ENCODE data around the gene FABP2.
"Not testable (repeated sequence)": the region's sequence is repeated elsewhere in the genome, so short reads cannot be mapped to it uniquely, and the experiment has no call there.

Gene FABP2

DNA sequence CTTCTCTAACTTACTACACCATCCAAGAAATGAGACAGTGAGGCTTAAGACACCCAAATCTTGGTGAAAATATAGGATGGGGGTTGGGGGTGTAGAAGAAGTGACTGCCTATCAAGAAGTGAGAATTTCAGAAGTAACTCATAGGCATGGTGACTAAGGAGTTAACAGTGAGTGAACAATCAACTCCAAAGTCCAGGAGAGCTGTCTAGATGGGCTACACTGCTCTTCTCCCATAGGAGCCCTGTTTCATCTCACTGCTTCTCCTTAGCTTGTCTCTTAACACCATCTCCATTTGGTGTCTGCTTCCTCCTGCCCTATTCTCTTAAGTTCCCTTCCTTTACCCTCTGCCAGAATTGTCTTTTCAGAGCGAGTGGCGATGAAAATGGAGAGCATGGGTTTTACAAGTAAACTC, 22.7 kb downstream of the FABP2 start:
- H3K36me3 ChIP-seq (ENCODE audit: control insufficient read depth in 1 of 2, insufficient read depth in 2 of 2, low read length in 2 of 2) = peaks cover 4 to 8% of the 10 kb centered on the region in 2 donors
- peak overlapping the region; percentile 98 to 100 for H3K4me3 ChIP-seq (ENCODE audit: low read depth in 1 of 2, low read length in 2 of 2)
- H3K9me3 ChIP-seq (ENCODE audit: control insufficient read depth in 1 of 2, low read length in 2 of 2) = no peaks in the 10 kb centered on the region
- H3K27me3 ChIP-seq (ENCODE audit: control insufficient read depth in 1 of 2, insufficient read depth in 2 of 2, low read length in 2 of 2) = no peaks in the 10 kb centered on the region
- peak overlapping the region; percentile 97 for H3K27ac ChIP-seq (ENCODE audit: low read depth, low read length)
- H3K9ac ChIP-seq (ENCODE audit: low read depth in 1 of 2, low read length in 2 of 2) = peak overlapping the region; percentile 98 to 100
- peaks cover 15 to 16% of the 10 kb centered on the region in 2 donors for H3K4me1 ChIP-seq (ENCODE audit: control insufficient read depth in 1 of 2, insufficient read depth in 2 of 2, low read length in 2 of 2)

DNA sequence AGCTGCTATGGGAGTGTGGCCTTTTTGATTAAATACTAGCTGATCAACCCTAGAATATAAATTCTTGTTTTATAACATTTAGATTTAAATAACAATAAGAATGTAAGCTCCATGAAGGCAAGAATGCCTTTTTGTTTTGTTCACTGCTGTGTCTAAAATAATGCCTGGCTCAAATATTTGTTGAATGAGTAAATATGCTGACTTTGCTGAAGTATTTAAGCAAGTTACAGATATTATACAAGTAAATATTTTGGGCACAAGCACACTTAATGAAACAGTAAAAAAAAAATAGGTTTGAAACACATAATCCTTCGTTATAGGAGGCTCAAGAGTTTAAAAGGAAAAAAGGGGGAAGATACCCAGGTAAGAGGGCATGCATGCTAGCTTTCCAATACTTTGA, 24.1 kb downstream of the FABP2 start:
- H3K9ac ChIP-seq (ENCODE audit: low read depth in 1 of 2, low read length in 2 of 2) = no peak overlapping the region
- H3K27me3 ChIP-seq (ENCODE audit: control insufficient read depth in 1 of 2, insufficient read depth in 2 of 2, low read length in 2 of 2) = no peaks in the 10 kb centered on the region
- no peaks in the 10 kb centered on the region for H3K9me3 ChIP-seq (ENCODE audit: control insufficient read depth in 1 of 2, low read length in 2 of 2)
- H3K27ac ChIP-seq (ENCODE audit: low read depth, low read length) = no peak overlapping the region
- peaks cover 7 to 14% of the 10 kb centered on the region in 2 donors for H3K36me3 ChIP-seq (ENCODE audit: control insufficient read depth in 1 of 2, insufficient read depth in 2 of 2, low read length in 2 of 2)
- H3K4me1 ChIP-seq (ENCODE audit: control insufficient read depth in 1 of 2, insufficient read depth in 2 of 2, low read length in 2 of 2) = peaks cover 15 to 16% of the 10 kb centered on the region in 2 donors
- no peak overlapping the region for H3K4me3 ChIP-seq (ENCODE audit: low read depth in 1 of 2, low read length in 2 of 2)

DNA sequence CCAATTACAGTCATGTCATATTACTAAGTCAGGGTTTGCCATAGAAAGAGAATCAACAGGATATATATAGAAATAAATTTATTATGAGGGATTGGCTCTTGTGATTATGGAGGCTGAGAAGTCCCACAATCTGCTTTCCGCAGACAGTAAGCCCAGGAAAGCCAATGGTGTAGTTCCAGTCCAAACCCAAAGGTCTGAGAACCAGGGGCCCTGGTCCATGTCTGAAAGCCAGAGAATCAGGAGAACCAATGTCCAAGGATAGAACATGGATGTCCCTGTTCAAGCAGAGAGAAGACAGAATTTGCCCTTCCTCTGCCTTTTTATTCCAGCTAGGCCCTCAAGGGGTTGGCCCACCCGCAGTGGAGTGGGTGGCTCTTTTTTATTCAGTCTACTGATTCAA, 25.6 kb downstream of the FABP2 start:
- peaks cover 11 to 19% of the 10 kb centered on the region in 2 donors for H3K36me3 ChIP-seq (ENCODE audit: control insufficient read depth in 1 of 2, insufficient read depth in 2 of 2, low read length in 2 of 2)
- no peak overlapping the region for H3K27ac ChIP-seq (ENCODE audit: low read depth, low read length)
- peaks cover 15 to 16% of the 10 kb centered on the region in 2 donors for H3K4me1 ChIP-seq (ENCODE audit: control insufficient read depth in 1 of 2, insufficient read depth in 2 of 2, low read length in 2 of 2)
- H3K4me3 ChIP-seq (ENCODE audit: low read depth in 1 of 2, low read length in 2 of 2) = no peak overlapping the region
- no peaks in the 10 kb centered on the region for H3K27me3 ChIP-seq (ENCODE audit: control insufficient read depth in 1 of 2, insufficient read depth in 2 of 2, low read length in 2 of 2)
- no peaks in the 10 kb centered on the region for H3K9me3 ChIP-seq (ENCODE audit: control insufficient read depth in 1 of 2, low read length in 2 of 2)
- no peak overlapping the region for H3K9ac ChIP-seq (ENCODE audit: low read depth in 1 of 2, low read length in 2 of 2)

DNA sequence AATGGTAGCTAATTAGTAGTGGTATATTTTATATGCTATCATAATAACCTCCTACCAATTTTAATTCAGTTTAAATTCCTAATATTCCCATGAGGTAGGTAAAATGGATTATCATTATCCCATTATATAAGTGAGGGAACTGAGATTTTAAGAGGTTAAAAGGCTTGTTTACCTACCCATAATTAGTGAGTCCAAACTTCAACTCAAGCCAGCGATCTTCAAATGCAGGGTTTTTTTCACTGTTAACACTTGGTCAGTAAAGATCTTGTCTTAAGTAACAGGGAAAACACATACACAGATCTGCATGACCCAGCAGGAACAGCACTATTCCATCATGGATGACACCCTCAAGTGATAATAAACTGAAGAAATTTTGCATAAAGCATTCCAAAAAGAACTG, 31.3 kb downstream of the FABP2 start:
- peaks cover 7 to 17% of the 10 kb centered on the region in 2 donors for H3K36me3 ChIP-seq (ENCODE audit: control insufficient read depth in 1 of 2, insufficient read depth in 2 of 2, low read length in 2 of 2)
- H3K27me3 ChIP-seq (ENCODE audit: control insufficient read depth in 1 of 2, insufficient read depth in 2 of 2, low read length in 2 of 2) = no peaks in the 10 kb centered on the region
- H3K9me3 ChIP-seq (ENCODE audit: control insufficient read depth in 1 of 2, low read length in 2 of 2) = no peaks in the 10 kb centered on the region
- no peak overlapping the region for H3K27ac ChIP-seq (ENCODE audit: low read depth, low read length)
- H3K9ac ChIP-seq (ENCODE audit: low read depth in 1 of 2, low read length in 2 of 2) = no peak overlapping the region
- H3K4me1 ChIP-seq (ENCODE audit: control insufficient read depth in 1 of 2, insufficient read depth in 2 of 2, low read length in 2 of 2) = no peaks in the 10 kb centered on the region
- no peak overlapping the region for H3K4me3 ChIP-seq (ENCODE audit: low read depth in 1 of 2, low read length in 2 of 2)

DNA sequence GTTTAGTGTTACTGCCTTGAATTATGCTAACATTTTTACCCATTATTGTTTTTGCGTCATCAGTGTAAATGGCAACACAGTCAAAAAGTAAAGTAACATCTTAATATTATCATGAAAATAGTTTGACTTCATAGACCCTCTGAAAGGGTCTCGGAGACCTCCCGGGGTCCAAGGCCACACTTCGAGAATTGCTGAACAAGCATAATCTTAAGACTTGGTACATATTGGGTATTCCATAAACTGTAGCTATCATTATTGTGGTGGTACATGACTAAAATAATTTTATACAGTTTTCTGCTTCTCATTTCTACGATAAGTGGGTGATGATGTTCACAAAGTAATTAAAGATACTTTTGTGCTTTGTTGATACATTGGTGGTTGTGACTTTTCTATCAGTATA, 32.6 kb downstream of the FABP2 start:
- Histone ChIP-seq H3K4me1 (ENCODE audit: control insufficient read depth in 1 of 2, insufficient read depth in 2 of 2, low read length in 2 of 2) (peaks cover 0 to 6% of the 10 kb centered on the region in 2 donors), H3K27me3 (ENCODE audit: control insufficient read depth in 1 of 2, insufficient read depth in 2 of 2, low read length in 2 of 2) (no peaks in the 10 kb centered on the region), H3K27ac (ENCODE audit: low read depth, low read length) (no peak overlapping the region), H3K9me3 (ENCODE audit: control insufficient read depth in 1 of 2, low read length in 2 of 2) (no peaks in the 10 kb centered on the region), H3K4me3 (ENCODE audit: low read depth in 1 of 2, low read length in 2 of 2) (no peak overlapping the region), H3K9ac (ENCODE audit: low read depth in 1 of 2, low read length in 2 of 2) (no peak overlapping the region), H3K36me3 (ENCODE audit: control insufficient read depth in 1 of 2, insufficient read depth in 2 of 2, low read length in 2 of 2) (peaks cover 7 to 17% of the 10 kb centered on the region in 2 donors)

DNA sequence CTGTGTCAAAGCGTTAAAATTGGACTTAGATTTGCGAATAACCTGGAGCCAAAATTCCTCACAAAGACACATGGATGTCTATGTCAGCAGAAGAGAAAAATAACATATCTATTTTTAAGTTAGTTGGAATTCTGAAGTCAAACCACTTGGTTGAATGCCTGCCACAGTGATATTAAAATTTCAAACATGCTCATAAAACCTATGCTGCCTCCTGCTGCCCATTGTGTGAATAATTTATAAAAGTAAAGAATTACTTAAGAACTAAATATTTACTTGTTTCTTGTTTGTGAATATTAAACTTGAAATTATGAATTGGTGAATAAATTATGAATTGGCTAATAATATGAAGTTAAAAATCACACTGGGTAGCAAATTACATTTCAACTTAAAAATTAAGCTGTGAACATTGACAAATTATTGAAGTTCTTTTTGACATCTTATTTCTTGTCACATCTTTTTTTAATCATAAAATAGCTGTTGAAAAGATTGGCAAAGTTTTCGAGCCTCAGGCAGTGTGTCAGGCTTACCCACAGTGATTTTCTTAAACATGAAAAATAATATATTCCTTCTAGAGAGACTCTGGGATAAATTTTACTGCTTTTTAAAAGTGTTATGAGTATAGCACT, 35.4 kb downstream of the FABP2 start:
- Histone ChIP-seq H3K27ac (ENCODE audit: low read depth, low read length) (no peak overlapping the region), H3K36me3 (ENCODE audit: control insufficient read depth in 1 of 2, insufficient read depth in 2 of 2, low read length in 2 of 2) (peaks cover 0 to 6% of the 10 kb centered on the region in 2 donors), H3K9ac (ENCODE audit: low read depth in 1 of 2, low read length in 2 of 2) (no peak overlapping the region), H3K27me3 (ENCODE audit: control insufficient read depth in 1 of 2, insufficient read depth in 2 of 2, low read length in 2 of 2) (no peaks in the 10 kb centered on the region), H3K4me3 (ENCODE audit: low read depth in 1 of 2, low read length in 2 of 2) (no peak overlapping the region), H3K9me3 (ENCODE audit: control insufficient read depth in 1 of 2, low read length in 2 of 2) (no peaks in the 10 kb centered on the region), H3K4me1 (ENCODE audit: control insufficient read depth in 1 of 2, insufficient read depth in 2 of 2, low read length in 2 of 2) (peaks cover 0 to 6% of the 10 kb centered on the region in 2 donors)

DNA sequence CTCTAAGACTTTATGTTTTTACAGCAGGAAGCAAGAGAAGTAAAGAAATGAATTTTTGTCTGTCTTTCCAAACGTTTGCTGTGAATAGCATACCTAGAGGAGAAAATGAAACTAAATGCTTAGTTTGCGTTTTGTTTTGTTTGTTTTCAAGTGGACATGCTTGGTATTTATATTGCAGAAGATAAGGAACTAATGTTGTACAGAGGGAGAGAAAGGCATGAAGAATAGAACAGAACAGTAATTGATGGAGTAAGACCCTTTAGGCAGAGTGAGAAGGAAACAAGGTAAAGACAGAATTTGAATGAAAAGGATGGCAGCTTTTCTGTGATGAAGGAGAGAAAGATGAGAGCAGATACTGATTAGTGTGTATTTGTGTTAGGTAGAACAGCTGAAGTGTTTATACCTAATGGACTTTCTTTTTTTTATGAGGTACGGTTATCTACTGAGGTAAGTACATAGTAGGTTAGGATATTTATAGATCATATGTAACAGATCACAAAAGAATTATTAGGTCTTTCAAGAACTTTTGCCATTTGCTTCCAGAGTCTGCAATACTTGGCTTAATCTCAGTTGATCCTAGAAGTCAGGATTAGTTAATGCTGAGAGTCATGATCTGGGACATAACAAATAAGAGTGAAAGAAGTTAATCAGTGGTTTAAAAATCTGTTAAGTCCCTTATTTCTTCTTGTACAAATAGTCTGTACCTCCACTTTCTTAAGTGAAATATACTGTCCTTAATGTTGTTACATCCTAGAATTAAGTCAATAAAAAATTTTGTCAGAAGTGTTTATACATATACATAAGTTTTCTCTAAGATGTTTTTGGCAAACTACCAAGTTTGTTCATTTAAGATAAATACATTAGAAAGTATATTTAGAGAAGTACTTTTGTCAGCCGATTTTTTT, 36.8 kb downstream of the FABP2 start:
- Histone ChIP-seq H3K9ac (ENCODE audit: low read depth in 1 of 2, low read length in 2 of 2) (peak overlapping the region in 1 of 2 donors; percentile 20), H3K9me3 (ENCODE audit: control insufficient read depth in 1 of 2, low read length in 2 of 2) (no peaks in the 10 kb centered on the region), H3K36me3 (ENCODE audit: control insufficient read depth in 1 of 2, insufficient read depth in 2 of 2, low read length in 2 of 2) (peaks cover 0 to 6% of the 10 kb centered on the region in 2 donors), H3K4me1 (ENCODE audit: control insufficient read depth in 1 of 2, insufficient read depth in 2 of 2, low read length in 2 of 2) (peaks cover 0 to 6% of the 10 kb centered on the region in 2 donors), H3K27me3 (ENCODE audit: control insufficient read depth in 1 of 2, insufficient read depth in 2 of 2, low read length in 2 of 2) (no peaks in the 10 kb centered on the region), H3K27ac (ENCODE audit: low read depth, low read length) (no peak overlapping the region), H3K4me3 (ENCODE audit: low read depth in 1 of 2, low read length in 2 of 2) (peak overlapping the region in 1 of 2 donors; percentile 50)

DNA sequence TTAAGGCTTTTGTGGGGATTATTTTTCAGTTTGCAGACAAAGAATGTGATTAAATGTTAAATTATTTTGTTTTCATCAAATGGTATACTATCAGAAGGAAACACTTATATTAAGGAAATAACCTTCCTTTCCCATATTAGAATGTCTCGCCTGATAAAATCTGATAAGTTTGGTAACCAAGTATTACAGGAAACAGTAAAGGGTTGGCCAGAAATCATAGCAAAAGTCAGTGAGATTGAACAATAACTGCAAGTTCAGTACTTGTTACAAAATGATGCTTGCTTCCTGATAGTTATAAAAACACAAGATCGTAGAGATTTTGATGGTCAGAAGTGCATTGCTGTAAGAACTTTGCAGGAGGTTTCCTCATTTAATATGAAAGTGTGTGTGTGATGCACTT, 40.5 kb downstream of the FABP2 start:
- Histone ChIP-seq H3K36me3 (ENCODE audit: control insufficient read depth in 1 of 2, insufficient read depth in 2 of 2, low read length in 2 of 2) (no peaks in the 10 kb centered on the region), H3K9me3 (ENCODE audit: control insufficient read depth in 1 of 2, low read length in 2 of 2) (no peaks in the 10 kb centered on the region), H3K27me3 (ENCODE audit: control insufficient read depth in 1 of 2, insufficient read depth in 2 of 2, low read length in 2 of 2) (no peaks in the 10 kb centered on the region), H3K9ac (ENCODE audit: low read depth in 1 of 2, low read length in 2 of 2) (no peak overlapping the region), H3K4me3 (ENCODE audit: low read depth in 1 of 2, low read length in 2 of 2) (no peak overlapping the region), H3K4me1 (ENCODE audit: control insufficient read depth in 1 of 2, insufficient read depth in 2 of 2, low read length in 2 of 2) (peaks cover 0 to 6% of the 10 kb centered on the region in 2 donors), H3K27ac (ENCODE audit: low read depth, low read length) (no peak overlapping the region)

DNA sequence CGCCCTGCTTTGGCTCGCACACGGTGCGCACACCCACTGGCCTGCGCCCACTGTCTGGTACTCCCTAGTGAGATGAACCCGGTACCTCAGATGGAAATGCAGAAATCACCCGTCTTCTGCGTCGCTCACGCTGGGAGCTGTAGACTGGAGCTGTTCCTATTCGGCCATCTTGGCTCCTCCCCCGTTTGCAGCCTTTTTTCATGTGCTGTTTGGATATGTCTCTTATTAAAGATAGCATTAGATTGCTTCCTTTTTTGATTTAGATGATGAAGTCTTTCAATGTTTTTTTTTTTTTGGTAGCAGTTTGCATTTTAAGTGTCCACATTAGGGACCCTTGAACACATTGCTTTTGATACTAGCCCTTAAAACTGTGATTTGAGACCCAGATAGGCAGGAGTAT, 42.0 kb downstream of the FABP2 start:
- not testable (repeated sequence) for H3K4me1 ChIP-seq (ENCODE audit: control insufficient read depth in 1 of 2, insufficient read depth in 2 of 2, low read length in 2 of 2); H3K9me3 ChIP-seq (ENCODE audit: control insufficient read depth in 1 of 2, low read length in 2 of 2); H3K36me3 ChIP-seq (ENCODE audit: control insufficient read depth in 1 of 2, insufficient read depth in 2 of 2, low read length in 2 of 2); H3K27ac ChIP-seq (ENCODE audit: low read depth, low read length); H3K9ac ChIP-seq (ENCODE audit: low read depth in 1 of 2, low read length in 2 of 2); H3K27me3 ChIP-seq (ENCODE audit: control insufficient read depth in 1 of 2, insufficient read depth in 2 of 2, low read length in 2 of 2); H3K4me3 ChIP-seq (ENCODE audit: low read depth in 1 of 2, low read length in 2 of 2)

DNA sequence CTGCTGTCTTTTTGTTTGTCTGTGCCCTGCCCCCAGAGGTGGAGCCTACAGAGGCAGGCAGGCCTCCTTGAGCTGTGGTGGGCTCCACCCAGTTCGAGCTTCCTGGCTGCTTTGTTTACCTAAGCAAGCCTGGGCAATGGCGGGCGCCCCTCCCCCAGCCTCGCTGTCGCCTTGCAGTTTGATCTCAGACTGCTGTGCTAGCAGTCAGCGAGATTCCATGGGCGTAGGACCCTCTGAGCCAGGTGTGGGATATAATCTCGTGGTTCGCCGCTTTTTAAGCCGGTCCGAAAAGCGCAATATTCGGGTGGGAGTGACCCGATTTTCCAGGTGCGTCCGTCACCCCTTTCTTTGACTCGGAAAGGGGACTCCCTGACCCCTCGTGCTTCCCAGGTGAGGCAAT, 42.4 kb downstream of the FABP2 start:
- not testable (repeated sequence) for H3K27me3 ChIP-seq (ENCODE audit: control insufficient read depth in 1 of 2, insufficient read depth in 2 of 2, low read length in 2 of 2); H3K9me3 ChIP-seq (ENCODE audit: control insufficient read depth in 1 of 2, low read length in 2 of 2); H3K27ac ChIP-seq (ENCODE audit: low read depth, low read length); H3K36me3 ChIP-seq (ENCODE audit: control insufficient read depth in 1 of 2, insufficient read depth in 2 of 2, low read length in 2 of 2); H3K4me3 ChIP-seq (ENCODE audit: low read depth in 1 of 2, low read length in 2 of 2); H3K9ac ChIP-seq (ENCODE audit: low read depth in 1 of 2, low read length in 2 of 2); H3K4me1 ChIP-seq (ENCODE audit: control insufficient read depth in 1 of 2, insufficient read depth in 2 of 2, low read length in 2 of 2)
